ENCODE results near the gene SNX11. TPM values are rescaled to one million over a fixed set of nuclear protein-coding genes. Genes with fewer than 3 reads are reported as not detected.
"Not testable (repeated sequence)": the region's sequence is repeated elsewhere in the genome, so short reads cannot be mapped to it uniquely, and the experiment has no call there.

SNX11 gene
- 33.3 and 34.9 TPM in 2 replicates for total RNA-seq

- Mint-ChIP-seq H3K36me3 (ENCODE audit: low read depth) (peaks cover 14% of the 10 kb centered on the region), H3K27ac (peak within 1 kb of the TSS; percentile 95), H3K4me1 (peaks cover 51% of the 10 kb centered on the region), H3K9me3 (no peaks in the 10 kb centered on the region), H3K27me3 (no peaks in the 10 kb centered on the region), H3K4me3 (peak within 1 kb of the TSS; percentile 98)
- DNase-seq = peak; percentile 98
- intact Hi-C loops (cut with micrococcal nuclease) = loop anchor here (10.0 kb wide), 3 partner anchors 163 to 787 kb away; partner anchors contain the start of genes ATP5MC1, HOXB3, HOXB5 and PNPO
These were observed at the start of gene SNX11 for GRCh38 chr17:48107137-48108055. Gene SNX11, plus strand, starts transcription at chr17:48107766. Its CDS starts 4,278 bp downstream, at chr17:48112044.

DNA sequence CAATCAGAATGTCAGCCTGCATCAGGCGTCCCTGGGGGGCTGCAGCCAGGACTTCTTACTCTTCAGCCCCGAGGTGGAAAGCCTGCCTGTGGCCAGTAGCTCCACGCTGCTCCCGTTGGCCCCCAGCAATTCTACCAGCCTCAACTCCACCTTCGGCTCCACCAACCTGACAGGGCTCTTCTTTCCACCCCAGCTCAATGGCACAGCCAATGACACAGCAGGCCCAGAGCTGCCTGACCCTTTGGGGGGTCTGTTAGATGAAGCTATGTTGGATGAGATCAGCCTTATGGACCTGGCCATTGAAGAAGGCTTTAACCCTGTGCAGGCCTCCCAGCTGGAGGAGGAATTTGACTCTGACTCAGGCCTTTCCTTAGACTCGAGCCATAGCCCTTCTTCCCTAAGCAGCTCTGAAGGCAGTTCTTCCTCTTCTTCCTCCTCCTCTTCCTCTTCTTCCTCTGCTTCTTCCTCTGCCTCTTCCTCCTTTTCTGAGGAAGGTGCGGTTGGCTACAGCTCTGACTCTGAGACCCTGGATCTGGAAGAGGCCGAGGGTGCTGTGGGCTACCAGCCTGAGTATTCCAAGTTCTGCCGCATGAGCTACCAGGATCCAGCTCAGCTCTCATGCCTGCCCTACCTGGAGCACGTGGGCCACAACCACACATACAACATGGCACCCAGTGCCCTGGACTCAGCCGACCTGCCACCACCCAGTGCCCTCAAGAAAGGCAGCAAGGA lies 49.0 kb upstream of the SNX11 start:
- Mint-ChIP-seq H3K27ac (peak overlapping the region; percentile 74), H3K4me3 (no peak overlapping the region), H3K36me3 (ENCODE audit: low read depth) (peaks cover 72% of the 10 kb centered on the region), H3K4me1 (peaks cover 26% of the 10 kb centered on the region), H3K9me3 (no peaks in the 10 kb centered on the region), H3K27me3 (no peaks in the 10 kb centered on the region)
- intact Hi-C loops (cut with micrococcal nuclease) = no loop called here
- DNase-seq = no peak

- H3K36me3 Mint-ChIP-seq (ENCODE audit: low read depth) = peaks cover 74% of the 10 kb centered on the region
- no peaks in the 10 kb centered on the region for H3K27me3 Mint-ChIP-seq
- intact Hi-C loops (cut with micrococcal nuclease) = no loop called here
- H3K4me3 Mint-ChIP-seq = no peak overlapping the region
- peaks cover 24% of the 10 kb centered on the region for H3K4me1 Mint-ChIP-seq
- H3K9me3 Mint-ChIP-seq = no peaks in the 10 kb centered on the region
- DNase-seq = no peak
- H3K27ac Mint-ChIP-seq = peak overlapping the region; percentile 15
These were observed 48.4 kb upstream of the SNX11 start for GRCh38 chr17:48059125-48059668.

DNA sequence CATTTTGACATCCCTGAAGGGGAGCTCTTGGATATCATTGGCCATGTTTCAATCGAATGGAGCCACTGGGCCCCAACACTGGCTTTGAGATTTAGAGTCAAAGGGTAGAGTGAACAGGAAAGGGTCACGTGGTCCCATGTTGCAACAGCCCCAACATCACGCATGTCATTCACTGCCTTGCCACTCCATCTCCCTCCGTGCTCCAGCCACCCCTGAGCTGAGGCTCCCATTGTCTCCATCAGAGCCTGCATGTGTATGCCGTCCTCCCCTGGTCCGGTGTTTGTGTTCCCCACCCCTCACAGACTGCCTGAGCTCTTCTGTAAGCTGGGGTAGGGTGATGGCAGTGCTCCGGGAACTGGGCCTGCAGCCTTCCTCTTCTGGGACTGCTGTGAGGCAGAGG lies 47.3 kb upstream of the SNX11 start:
- intact Hi-C loops (cut with micrococcal nuclease) = no loop called here
- H3K27me3 Mint-ChIP-seq = no peaks in the 10 kb centered on the region
- H3K27ac Mint-ChIP-seq = no peak overlapping the region
- no peaks in the 10 kb centered on the region for H3K9me3 Mint-ChIP-seq
- H3K4me1 Mint-ChIP-seq = peaks cover 24% of the 10 kb centered on the region
- peaks cover 82% of the 10 kb centered on the region for H3K36me3 Mint-ChIP-seq (ENCODE audit: low read depth)
- H3K4me3 Mint-ChIP-seq = no peak overlapping the region
- DNase-seq = no peak

- DNase-seq = no peak
- intact Hi-C loops (cut with micrococcal nuclease) = no loop called here
- Mint-ChIP-seq H3K36me3 (ENCODE audit: low read depth) (peaks cover 71% of the 10 kb centered on the region), H3K9me3 (no peaks in the 10 kb centered on the region), H3K27ac (no peak overlapping the region), H3K4me1 (peaks cover 12% of the 10 kb centered on the region), H3K27me3 (no peaks in the 10 kb centered on the region), H3K4me3 (no peak overlapping the region)
These were observed 45.3 kb upstream of the SNX11 start for GRCh38 chr17:48062273-48062672.

- no peak for DNase-seq
- Mint-ChIP-seq H3K36me3 (ENCODE audit: low read depth) (peaks cover 58% of the 10 kb centered on the region), H3K27ac (no peak overlapping the region), H3K4me1 (peaks cover 10% of the 10 kb centered on the region), H3K27me3 (no peaks in the 10 kb centered on the region), H3K4me3 (no peak overlapping the region), H3K9me3 (no peaks in the 10 kb centered on the region)
- intact Hi-C loops (cut with micrococcal nuclease) = no loop called here
These were observed 42.9 kb upstream of the SNX11 start for GRCh38 chr17:48064638-48065037.

- no peak for DNase-seq
- peaks cover 52% of the 10 kb centered on the region for H3K36me3 Mint-ChIP-seq (ENCODE audit: low read depth)
These were observed 41.4 kb upstream of the SNX11 start for GRCh38 chr17:48066192-48066591.

DNA sequence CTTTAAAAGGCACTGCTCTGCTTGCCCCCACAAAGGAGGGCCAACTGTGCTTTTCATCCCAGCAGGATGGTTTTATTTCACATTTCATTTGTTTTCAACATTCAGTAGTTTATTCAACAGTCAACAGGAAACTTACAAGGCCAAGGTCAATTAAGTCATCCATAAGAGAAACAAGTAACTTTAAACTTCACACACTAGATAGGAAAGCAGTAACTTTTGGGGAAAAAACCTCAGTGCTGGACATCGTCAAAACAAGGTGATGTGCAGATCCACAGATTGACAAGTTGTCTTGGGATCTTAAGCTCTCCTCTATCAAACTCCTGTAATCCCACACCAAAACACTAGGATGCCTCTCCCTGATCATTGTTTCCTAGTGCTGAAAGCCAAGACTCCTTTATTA lies 40.9 kb upstream of the SNX11 start:
- Mint-ChIP-seq H3K36me3 (ENCODE audit: low read depth) (peaks cover 53% of the 10 kb centered on the region), H3K27ac (no peak overlapping the region), H3K27me3 (no peaks in the 10 kb centered on the region), H3K4me3 (no peak overlapping the region), H3K4me1 (peaks cover 5% of the 10 kb centered on the region), H3K9me3 (no peaks in the 10 kb centered on the region)
- intact Hi-C loops (cut with micrococcal nuclease) = no loop called here
- no peak for DNase-seq

More at GRCh38 chr17:48066192-48066591, 41.4 kb upstream of the SNX11 start:
- Mint-ChIP-seq H3K27me3 (no peaks in the 10 kb centered on the region), H3K4me3 (no peak overlapping the region), H3K9me3 (no peaks in the 10 kb centered on the region), H3K27ac (no peak overlapping the region), H3K4me1 (peaks cover 5% of the 10 kb centered on the region)
- intact Hi-C loops (cut with micrococcal nuclease) = no loop called here

- no peaks in the 10 kb centered on the region for H3K27me3 Mint-ChIP-seq
- peaks cover 48% of the 10 kb centered on the region for H3K36me3 Mint-ChIP-seq (ENCODE audit: low read depth)
- H3K4me3 Mint-ChIP-seq = no peak overlapping the region
- DNase-seq = no peak
- H3K4me1 Mint-ChIP-seq = peaks cover 5% of the 10 kb centered on the region
- H3K27ac Mint-ChIP-seq = no peak overlapping the region
- no peaks in the 10 kb centered on the region for H3K9me3 Mint-ChIP-seq
- intact Hi-C loops (cut with micrococcal nuclease) = no loop called here
These were observed 40.3 kb upstream of the SNX11 start for GRCh38 chr17:48067245-48067644.

DNA sequence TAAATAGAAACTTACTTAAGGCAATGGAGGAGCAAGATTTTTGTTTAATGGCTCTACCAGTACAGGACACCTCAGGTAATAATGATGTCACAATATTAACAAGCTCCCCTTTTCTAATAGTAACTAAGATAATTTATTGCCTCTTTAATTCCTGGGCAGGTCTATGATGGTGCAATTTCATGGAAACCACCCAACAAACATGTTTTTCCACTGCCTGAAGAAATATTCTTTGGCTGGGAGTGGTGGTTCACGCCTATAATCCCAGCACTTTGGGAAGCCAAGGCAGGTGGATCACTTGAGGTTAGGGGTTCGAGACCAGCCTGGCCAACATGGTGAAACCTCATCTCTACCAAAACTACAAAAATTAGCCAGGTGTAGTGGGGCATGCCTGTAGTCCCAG lies 39.8 kb upstream of the SNX11 start:
- H3K36me3 Mint-ChIP-seq (ENCODE audit: low read depth) = peaks cover 45% of the 10 kb centered on the region
- intact Hi-C loops (cut with micrococcal nuclease); H3K27ac Mint-ChIP-seq; H3K27me3 Mint-ChIP-seq; H3K4me3 Mint-ChIP-seq; H3K4me1 Mint-ChIP-seq; H3K9me3 Mint-ChIP-seq; DNase-seq: not testable (repeated sequence)

GRCh38 chr17:48068491-48068961 lies 39.0 kb upstream of the SNX11 start:
- intact Hi-C loops (cut with micrococcal nuclease) = no loop called here
- Mint-ChIP-seq H3K36me3 (ENCODE audit: low read depth) (peaks cover 47% of the 10 kb centered on the region), H3K27ac (no peak overlapping the region), H3K4me1 (peaks cover 5% of the 10 kb centered on the region), H3K9me3 (no peaks in the 10 kb centered on the region), H3K4me3 (no peak overlapping the region), H3K27me3 (no peaks in the 10 kb centered on the region)
- DNase-seq = peak; percentile 66

DNA sequence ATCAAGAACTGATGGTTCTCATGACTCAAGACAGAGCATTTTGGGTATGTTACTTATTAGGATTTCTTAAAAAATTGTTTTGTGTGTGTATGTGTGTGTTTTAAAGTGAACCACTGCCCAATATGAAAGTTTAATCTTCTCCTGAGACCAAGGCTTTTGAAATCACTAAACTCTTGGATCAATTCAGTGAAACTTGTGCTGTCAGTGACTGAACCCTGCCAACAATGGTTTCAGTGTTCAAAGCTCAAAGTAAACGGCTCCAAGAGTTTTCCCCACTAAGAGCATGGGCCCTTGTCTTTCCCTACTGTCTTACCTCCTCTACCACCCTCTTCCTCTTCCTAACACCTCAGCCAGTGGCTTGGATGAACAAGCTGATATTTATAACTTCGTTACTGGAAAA lies 37.4 kb upstream of the SNX11 start:
- H3K9me3 Mint-ChIP-seq = no peaks in the 10 kb centered on the region
- no peak overlapping the region for H3K27ac Mint-ChIP-seq
- no peak overlapping the region for H3K4me3 Mint-ChIP-seq
- no peak for DNase-seq
- H3K36me3 Mint-ChIP-seq (ENCODE audit: low read depth) = peaks cover 43% of the 10 kb centered on the region
- H3K4me1 Mint-ChIP-seq = peaks cover 5% of the 10 kb centered on the region
- H3K27me3 Mint-ChIP-seq = no peaks in the 10 kb centered on the region
- intact Hi-C loops (cut with micrococcal nuclease) = no loop called here

DNA sequence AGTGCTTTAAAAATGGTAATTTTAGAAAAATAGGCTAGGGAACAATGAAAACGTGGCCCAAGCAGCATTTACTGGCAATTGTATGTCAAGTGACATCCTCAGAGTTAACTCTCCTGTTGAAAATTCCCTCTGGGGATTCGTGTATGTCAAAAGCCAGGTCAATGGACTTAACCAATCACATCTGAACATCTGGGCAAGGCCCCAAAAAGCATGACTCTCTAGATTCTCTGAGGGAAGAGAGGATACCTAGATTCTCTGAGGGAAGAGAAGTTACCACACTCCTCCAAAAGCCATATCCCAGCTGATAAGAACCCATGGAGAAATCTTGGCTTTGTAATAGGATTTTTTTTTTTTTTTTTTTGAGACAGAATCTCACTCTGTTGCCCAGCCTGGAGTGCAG lies 35.9 kb upstream of the SNX11 start:
- H3K36me3 Mint-ChIP-seq (ENCODE audit: low read depth) = peaks cover 45% of the 10 kb centered on the region
- DNase-seq = no peak
- H3K27ac Mint-ChIP-seq = no peak overlapping the region
- intact Hi-C loops (cut with micrococcal nuclease) = no loop called here
- no peaks in the 10 kb centered on the region for H3K9me3 Mint-ChIP-seq
- H3K4me3 Mint-ChIP-seq = no peak overlapping the region
- H3K27me3 Mint-ChIP-seq = no peaks in the 10 kb centered on the region
- peaks cover 3% of the 10 kb centered on the region for H3K4me1 Mint-ChIP-seq

GRCh38 chr17:48072811-48073210 lies 34.8 kb upstream of the SNX11 start:
- H3K4me3 Mint-ChIP-seq; DNase-seq; intact Hi-C loops (cut with micrococcal nuclease); H3K27me3 Mint-ChIP-seq; H3K9me3 Mint-ChIP-seq; H3K27ac Mint-ChIP-seq; H3K4me1 Mint-ChIP-seq: not testable (repeated sequence)
- peaks cover 42% of the 10 kb centered on the region for H3K36me3 Mint-ChIP-seq (ENCODE audit: low read depth)
